K562 (cell line): ENCODE data around the gene PRKCE. TPM values are rescaled to one million over a fixed set of nuclear protein-coding genes. Genes with fewer than 3 reads are reported as not detected.

Experiments
- ATAC-seq: fragments of 200-7000 bp; cut with Tn5 transposase; 3 replicates; pipeline ENCODE4 v1.9.1; 2020; ENCODE audit warnings: moderate library complexity
- BruUV-seq: library from RNA; stranded (reverse); fragments of 400-500 nt; replicated peaks from 2 replicates; lab custom pipeline; 2021; lab: Mats Ljungman, UMichigan
- CTCF ChIA-PET: fragments of 300-600 bp; formaldehyde crosslinking; extraction: SDS; loops from one replicate; lab custom pipeline; 2021; ENCODE audit warnings: low intra/inter-chr PET ratio; lab: Yijun Ruan, JAX
- POLR2A ChIA-PET: fragments of 300-600, 350-650 bp; sonication (Branson Sonifier 250); formaldehyde crosslinking; extraction: SDS; loops from one replicate; lab custom pipeline; 2021; ENCODE audit warnings: antibody characterized with exemption, inconsistent platforms; lab: Yijun Ruan, JAX
- DNase-seq, 4 experiments: peaks; one replicate each; pipeline versions ENCODE4 v3.0.0 to v3.0.0-alpha.2; 2011 to 2018; ENCODE audit warnings: low spot score in 3 of 4, mixed read lengths in 3 of 4; ENCODE audit errors: extremely low read depth in 1 of 4
- FAIRE-seq: peaks from 2 replicates; lab custom pipeline; 2011; peaks lifted over from hg19 to GRCh38; lab: Jason Lieb, UNC
- H2AFZ ChIP-seq: 2 replicates; pipeline ENCODE4 v1.6.0; 2011; ENCODE audit warnings: low read depth, low read length, control low read depth, inconsistent platforms
- H3K27ac ChIP-seq: fragments of 200-600 bp; 3 replicates; pipeline ENCODE4 v1.8.0; 2011; ENCODE audit warnings: low read depth, mild to moderate bottlenecking, control low read depth, inconsistent platforms, low read length, moderate library complexity, mixed read lengths; ENCODE audit errors: extremely low read depth
- H3K27me3 ChIP-seq, 2 experiments: fragments of 300-600 bp in 1 of 2; 2 replicates in 1 of 2; 3 replicates in 1 of 2; pipeline versions ENCODE4 v1.6.0 to v1.8.0; 2011; ENCODE audit warnings: inconsistent platforms in 2 of 2, low read length in 2 of 2, mild to moderate bottlenecking in 1 of 2, mixed read lengths in 1 of 2, moderate library complexity in 1 of 2; ENCODE audit not compliant: control insufficient read depth in 2 of 2, insufficient read depth in 2 of 2
- H3K36me3 ChIP-seq: fragments of 300-600 bp; 3 replicates; pipeline ENCODE4 v1.8.0; 2011; ENCODE audit warnings: mild to moderate bottlenecking, low read length, inconsistent platforms; ENCODE audit not compliant: control insufficient read depth, insufficient read depth
- H3K4me1 ChIP-seq, 2 experiments: fragments of 200-600 bp in 1 of 2; replicated peaks in 1 of 2; 2 replicates in 1 of 2; 3 replicates in 1 of 2; pipeline versions ENCODE4 v1.5.1 to v1.8.0; 2011; ENCODE audit warnings: inconsistent platforms in 2 of 2, low read length in 2 of 2, mild to moderate bottlenecking in 1 of 2, mixed read lengths in 1 of 2, moderate library complexity in 1 of 2; ENCODE audit not compliant: control insufficient read depth in 2 of 2, insufficient read depth in 2 of 2
- H3K4me2 ChIP-seq: 2 replicates; pipeline ENCODE4 v1.6.1; 2011; ENCODE audit warnings: low read length, control low read depth, inconsistent platforms, mixed read lengths; ENCODE audit not compliant: insufficient read depth
- H3K4me3 ChIP-seq: fragments of 200-600 bp; sonication (generic), shearing (Covaris generic); 2 replicates; pipeline ENCODE4 v1.5.1; 2016; ENCODE audit warnings: control low read depth, inconsistent platforms
- H3K79me2 ChIP-seq: fragments of 200-600 bp; 3 replicates; pipeline ENCODE4 v1.8.0; 2011; ENCODE audit warnings: low read length, inconsistent platforms; ENCODE audit not compliant: control insufficient read depth, insufficient read depth
- H3K9ac ChIP-seq, 2 experiments: 2 replicates each; pipeline versions ENCODE4 v1.6.0 to v1.6.1; 2011; ENCODE audit warnings: low read depth in 2 of 2, low read length in 2 of 2, control low read depth in 1 of 2, inconsistent platforms in 1 of 2, mild to moderate bottlenecking in 1 of 2, mixed read lengths in 1 of 2; ENCODE audit not compliant: insufficient read depth in 1 of 2
- H3K9me1 ChIP-seq: one replicate; pipeline ENCODE4 v1.6.0; 2011; ENCODE audit warnings: inconsistent platforms, mild to moderate bottlenecking, low read length, moderate library complexity; ENCODE audit not compliant: control insufficient read depth, insufficient read depth
- H3K9me3 ChIP-seq: replicated peaks from 2 replicates; pipeline ENCODE4 v1.5.1; 2011; ENCODE audit warnings: low read depth, low read length, inconsistent platforms; ENCODE audit not compliant: control insufficient read depth, insufficient read depth
- H4K20me1 ChIP-seq: replicated peaks from 2 replicates; pipeline ENCODE4 v1.6.1; 2011; ENCODE audit warnings: low read length, inconsistent platforms, mixed read lengths; ENCODE audit not compliant: control insufficient read depth, insufficient read depth
- BCOR ChIP-seq: fragments of 450-650 bp; IDR thresholded peaks from 2 replicates; pipeline ENCODE4 v1.6.1; 2016
- CCNT2 ChIP-seq: IDR thresholded peaks from 2 replicates; pipeline ENCODE4 v1.6.1; 2011; ENCODE audit warnings: borderline replicate concordance, low read depth, mild to moderate bottlenecking, moderate library complexity, mixed read lengths, low read length; ENCODE audit not compliant: insufficient read length; ENCODE audit errors: extremely low read depth
- DDX20 ChIP-seq: fragments of 450-650 bp; IDR thresholded peaks from 2 replicates; pipeline ENCODE4 v1.6.1; 2016; ENCODE audit warnings: missing genetic modification characterization, low read depth, mild to moderate bottlenecking, missing compliant biosample characterization, moderate library complexity
- E2F8 ChIP-seq: fragments of 450-650 bp; IDR thresholded peaks from 2 replicates; pipeline ENCODE4 v1.7.1; 2018; ENCODE audit warnings: mild to moderate bottlenecking, low read depth; ENCODE audit not compliant: partially characterized antibody
- HMGN3 ChIP-seq: IDR thresholded peaks from 2 replicates; pipeline ENCODE4 v1.6.1; 2011; ENCODE audit warnings: borderline replicate concordance, low read depth, mild to moderate bottlenecking, mixed read lengths, low read length; ENCODE audit not compliant: insufficient read length; ENCODE audit errors: extremely low read depth
- MBD2 ChIP-seq: sonication (generic); IDR thresholded peaks from 2 replicates; pipeline ENCODE4 v1.6.1; 2016; ENCODE audit warnings: low read depth, borderline replicate concordance
- PHTF2 ChIP-seq: fragments of 250-450 bp; sonication (Bioruptor Pico); IDR thresholded peaks from 2 replicates; pipeline ENCODE4 v1.5.0; 2021; ENCODE audit warnings: mild to moderate bottlenecking
- TEAD2 ChIP-seq: fragments of 450-650 bp; IDR thresholded peaks from 2 replicates; pipeline ENCODE4 v1.6.1; 2016; ENCODE audit warnings: missing genetic modification characterization, control low read depth, missing compliant biosample characterization
- ZNF174 ChIP-seq: fragments of 250-450 bp; sonication (Bioruptor Pico); IDR thresholded peaks from 2 replicates; pipeline ENCODE4 v1.4.0; 2020; ENCODE audit warnings: mild to moderate bottlenecking
- ZNF239 ChIP-seq: fragments of 250-450 bp; sonication (Bioruptor Pico); IDR thresholded peaks from 2 replicates; pipeline ENCODE4 v1.4.0; 2020; ENCODE audit warnings: mild to moderate bottlenecking
- ZNF282 ChIP-seq: sonication (generic); formaldehyde crosslinking; IDR thresholded peaks from 2 replicates; pipeline ENCODE4 v1.8.1; 2023; ENCODE audit warnings: missing genetic modification reagents
- ZNF699 ChIP-seq: fragments of 250-450 bp; sonication (Bioruptor Pico); IDR thresholded peaks from 2 replicates; pipeline ENCODE4 v1.8.0; 2021; ENCODE audit warnings: mild to moderate bottlenecking, moderate library complexity; ENCODE audit not compliant: insufficient replicate concordance
- ZNF830 ChIP-seq: fragments of 250-450 bp; sonication (Bioruptor Pico); IDR thresholded peaks from 2 replicates; pipeline ENCODE4 v1.5.0; 2021; ENCODE audit warnings: mild to moderate bottlenecking
- WGBS: fragments of 100-300 bp; shearing (Covaris generic); methylation state at CpG from one replicate; pipeline ENCODE4 v1.1.6; 2016; ENCODE audit warnings: low coverage, mixed read lengths; ENCODE audit not compliant: insufficient coverage; ENCODE audit errors: missing lambda C conversion rate; 5-methylcytosine and 5-hydroxymethylcytosine counted together
- in situ Hi-C: fragments of 300-500 bp; cut with MboI; formaldehyde crosslinking; loops from 4 replicates; pipeline ENCODE4 v1.15.0; 2018; ENCODE audit warnings: inconsistent platforms, mixed read lengths
- intact Hi-C: fragments of 100-400 bp; cut with micrococcal nuclease; formaldehyde crosslinking; loops from 2 replicates; pipeline ENCODE4 v1.14.2; 2022
- polyA plus RNA-seq, 8 experiments: library from polyadenylated mRNA; depleted of rRNA in 4 of 8; stranded (reverse) in 5 of 8; unstranded in 3 of 8; fragments of >200 nt; fragmentation: Nextera tagmentation in 2 of 8; fragmentation: Illumina TruSeq in 1 of 8; extraction: Ambion mirVana in 2 of 8; extraction: Trizol in 1 of 8; gene quantifications; 2 replicates each; pipeline versions ENCODE4 v1.2.1 to v1.2.3, GENCODE V29; 2011 to 2014; ENCODE audit warnings: inconsistent platforms in 1 of 8, missing spikeins in 1 of 8
- total RNA-seq, 7 experiments: library from RNA; depleted of rRNA in 6 of 7; stranded (reverse); fragments of >200 nt in 6 of 7; fragmentation: Illumina TruSeq in 2 of 7; extraction: Trizol in 2 of 7; gene quantifications; 2 replicates each; pipeline versions ENCODE4 v1.2.1 to v1.2.3, GENCODE V29; 2011 to 2021; ENCODE audit warnings: low replicate concordance in 1 of 7
- TF ChIP-seq, protein P1 (sequence below), 2 experiments: fragments of 450-650 bp; conservative IDR thresholded peaks; 2 replicates each; pipeline ENCODE4 v1.6.1; 2017; ENCODE audit warnings: mild to moderate bottlenecking in 2 of 2, moderate library complexity in 2 of 2
- TF ChIP-seq, protein P2 (sequence below): sonication (generic); formaldehyde crosslinking; IDR thresholded peaks from 2 replicates; pipeline ENCODE4 v1.8.1; 2023; ENCODE audit warnings: mild to moderate bottlenecking, missing genetic modification reagents

PRKCE gene
- total and polyA plus RNA-seq, 9 of the 15 experiments (the other 6 are each of a cell fraction or from before 2014, with no cell fraction given), result 0.06 to 1.0 (median 0.22) TPM; not detected in 1

DNA sequence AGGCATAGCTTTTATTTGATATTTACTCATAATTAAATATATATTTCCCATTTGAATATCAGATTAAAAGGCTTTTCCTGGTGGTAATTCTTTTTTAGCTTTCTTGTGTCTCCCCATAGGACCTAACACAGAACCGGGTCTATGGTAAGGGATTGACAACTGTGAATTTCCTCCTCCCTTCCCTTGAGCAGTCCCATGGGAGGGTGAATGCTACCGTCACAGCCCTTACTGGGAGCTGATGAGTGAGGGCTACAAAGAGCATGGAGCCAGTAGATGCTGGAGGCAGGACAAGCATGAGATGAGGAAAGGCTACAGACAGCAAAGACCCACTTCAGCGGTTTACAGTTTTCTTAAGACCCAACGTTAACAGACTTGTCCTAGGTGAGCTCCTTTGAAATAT lies 475.1 kb downstream of the PRKCE start:
- Histone ChIP-seq H4K20me1 (no peaks in the 10 kb centered on the region), H3K4me2 (no peak overlapping the region), H3K9ac (no peak overlapping the region), H3K27me3 (peaks cover 5 to 14% of the 10 kb centered on the region in 2 experiments; a peak in 3 of 5 replicates), H3K4me1 (no peaks in the 10 kb centered on the region), H3K36me3 (no peaks in the 10 kb centered on the region), H3K79me2 (no peaks in the 10 kb centered on the region), H3K27ac (no peak overlapping the region), H3K9me3 (no peaks in the 10 kb centered on the region), H2AFZ (no peak overlapping the region), H3K9me1 (no peaks in the 10 kb centered on the region), H3K4me3 (no peak overlapping the region)
- ChIA-PET CTCF (no interaction called here), POLR2A (no interaction called here)
- no peak for DNase-seq
- no TSS peak for BruUV-seq
- intact Hi-C loops, result no loop called here
- 5% methylated on average over 4 of the region's 4 CpGs for WGBS
- no peak for ATAC-seq
- FAIRE-seq, result no peak
- in situ Hi-C loops, result no loop called here
- no peak for TF ChIP-seq ZNF699 (CRISPR knock-in tag)
- no peak for TF ChIP-seq ZNF830 (CRISPR knock-in tag)
- TF ChIP-seq MBD2, result no peak
- TF ChIP-seq ZNF239 (CRISPR knock-in tag), result no peak
- TF ChIP-seq, protein P1, sequence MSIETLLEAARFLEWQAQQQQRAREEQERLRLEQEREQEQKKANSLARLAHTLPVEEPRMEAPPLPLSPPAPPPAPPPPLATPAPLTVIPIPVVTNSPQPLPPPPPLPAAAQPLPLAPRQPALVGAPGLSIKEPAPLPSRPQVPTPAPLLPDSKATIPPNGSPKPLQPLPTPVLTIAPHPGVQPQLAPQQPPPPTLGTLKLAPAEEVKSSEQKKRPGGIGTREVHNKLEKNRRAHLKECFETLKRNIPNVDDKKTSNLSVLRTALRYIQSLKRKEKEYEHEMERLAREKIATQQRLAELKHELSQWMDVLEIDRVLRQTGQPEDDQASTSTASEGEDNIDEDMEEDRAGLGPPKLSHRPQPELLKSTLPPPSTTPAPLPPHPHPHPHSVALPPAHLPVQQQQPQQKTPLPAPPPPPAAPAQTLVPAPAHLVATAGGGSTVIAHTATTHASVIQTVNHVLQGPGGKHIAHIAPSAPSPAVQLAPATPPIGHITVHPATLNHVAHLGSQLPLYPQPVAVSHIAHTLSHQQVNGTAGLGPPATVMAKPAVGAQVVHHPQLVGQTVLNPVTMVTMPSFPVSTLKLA (conservative IDR thresholded peaks at IDR 0.05), result no peak
- TF ChIP-seq BCOR, result no peak
- no peak for TF ChIP-seq CCNT2
- TF ChIP-seq E2F8, result no peak
- no peak for TF ChIP-seq TEAD2 (tag)
- TF ChIP-seq ZNF282 (CRISPR knock-in tag), result no peak
- no peak for TF ChIP-seq DDX20 (tag)
- TF ChIP-seq PHTF2 (CRISPR knock-in tag), result no peak
- no peak for TF ChIP-seq HMGN3
- no peak for TF ChIP-seq ZNF174 (CRISPR knock-in tag)
- TF ChIP-seq, protein P2, sequence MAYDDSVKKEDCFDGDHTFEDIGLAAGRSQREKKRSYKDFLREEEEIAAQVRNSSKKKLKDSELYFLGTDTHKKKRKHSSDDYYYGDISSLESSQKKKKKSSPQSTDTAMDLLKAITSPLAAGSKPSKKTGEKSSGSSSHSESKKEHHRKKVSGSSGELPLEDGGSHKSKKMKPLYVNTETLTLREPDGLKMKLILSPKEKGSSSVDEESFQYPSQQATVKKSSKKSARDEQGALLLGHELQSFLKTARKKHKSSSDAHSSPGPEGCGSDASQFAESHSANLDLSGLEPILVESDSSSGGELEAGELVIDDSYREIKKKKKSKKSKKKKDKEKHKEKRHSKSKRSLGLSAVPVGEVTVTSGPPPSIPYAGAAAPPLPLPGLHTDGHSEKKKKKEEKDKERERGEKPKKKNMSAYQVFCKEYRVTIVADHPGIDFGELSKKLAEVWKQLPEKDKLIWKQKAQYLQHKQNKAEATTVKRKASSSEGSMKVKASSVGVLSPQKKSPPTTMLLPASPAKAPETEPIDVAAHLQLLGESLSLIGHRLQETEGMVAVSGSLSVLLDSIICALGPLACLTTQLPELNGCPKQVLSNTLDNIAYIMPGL (CRISPR knock-in tag), result no peak
